K562 (cell line): ENCODE data around the gene KLHL22. TPM values are rescaled to one million over a fixed set of nuclear protein-coding genes. Genes with fewer than 3 reads are reported as not detected.

Source experiments
- BCL6 ChIP-seq: fragments of 250-450 bp; sonication (Bioruptor Pico); IDR thresholded peaks from 2 replicates; pipeline ENCODE4 v1.4.0; 2020
- CEBPG ChIP-seq, 3 experiments: fragments of 200-800 bp in 1 of 3; sonication (Bioruptor generic) in 1 of 3; sonication (generic) in 1 of 3; formaldehyde crosslinking in 1 of 3; IDR thresholded peaks in 2 of 3; conservative IDR thresholded peaks in 1 of 3; 2 replicates each; pipeline versions ENCODE4 v1.6.1 to v1.8.0; 2016 to 2022; ENCODE audit warnings: missing compliant biosample characterization in 2 of 3, missing genetic modification characterization in 2 of 3, mild to moderate bottlenecking in 1 of 3, missing genetic modification reagents in 1 of 3
- CHD1 ChIP-seq: fragments of 200-600 bp; sonication (generic); IDR thresholded peaks from one replicate; pipeline ENCODE4 v1.6.1; 2012; ENCODE audit warnings: mild to moderate bottlenecking, moderate library complexity, low read length, inconsistent platforms
- E2F4 ChIP-seq: sonication (generic); formaldehyde crosslinking; IDR thresholded peaks from 2 replicates; pipeline ENCODE4 v1.8.0; 2022; ENCODE audit warnings: mild to moderate bottlenecking, low read depth, missing genetic modification reagents
- GATA2 ChIP-seq: sonication (generic); formaldehyde crosslinking; IDR thresholded peaks from 2 replicates; pipeline ENCODE4 v1.4.0; 2020; ENCODE audit warnings: mild to moderate bottlenecking, missing genetic modification reagents
- KAT2B ChIP-seq: IDR thresholded peaks from one replicate; pipeline ENCODE4 v1.6.1; 2012; ENCODE audit warnings: low read depth, mild to moderate bottlenecking, control low read depth, inconsistent platforms, low read length, moderate library complexity
- MIER1 ChIP-seq: fragments of 450-650 bp; IDR thresholded peaks from 2 replicates; pipeline ENCODE4 v1.6.1; 2016; ENCODE audit warnings: antibody characterized with exemption, mild to moderate bottlenecking, low read depth
- MYC ChIP-seq, 2 experiments: fragments of 250-450 bp in 1 of 2; sonication (Bioruptor Pico) in 1 of 2; IDR thresholded peaks; 2 replicates each; pipeline versions ENCODE4 v1.5.1 to v1.6.1; 2012 to 2021; ENCODE audit warnings: low read depth in 2 of 2, borderline replicate concordance in 1 of 2, improper control_type of control experiment in 1 of 2, low read length in 1 of 2, mild to moderate bottlenecking in 1 of 2, moderate library complexity in 1 of 2
- NR2F6 ChIP-seq: fragments of 450-650 bp; formaldehyde crosslinking; IDR thresholded peaks from 2 replicates; pipeline ENCODE4 v1.4.0; 2020; ENCODE audit warnings: mild to moderate bottlenecking
- OTX1 ChIP-seq: fragments of 450-650 bp; formaldehyde crosslinking; IDR thresholded peaks from 2 replicates; pipeline ENCODE4 v1.4.0; 2022; ENCODE audit warnings: mild to moderate bottlenecking
- RCOR1 ChIP-seq, 2 experiments: IDR thresholded peaks; 2 replicates each; pipeline ENCODE4 v1.6.1; 2012; ENCODE audit warnings: low read depth in 2 of 2, low read length in 2 of 2, borderline replicate concordance in 1 of 2, improper control_type of control experiment in 1 of 2
- RNF2 ChIP-seq: sonication (generic); IDR thresholded peaks from 2 replicates; pipeline ENCODE4 v1.6.1; 2016
- SREBF1 ChIP-seq: fragments of 150-350 bp; IDR thresholded peaks from 2 replicates; pipeline ENCODE4 v1.6.1; 2014; ENCODE audit warnings: antibody characterized with exemption, low read depth, low read length, borderline replicate concordance
- TBL1XR1 ChIP-seq, 2 experiments: IDR thresholded peaks; 2 replicates each; pipeline ENCODE4 v1.6.1; 2012; ENCODE audit warnings: improper control_type of control experiment in 2 of 2, low read length in 2 of 2, mild to moderate bottlenecking in 1 of 2
- TSC22D4 ChIP-seq: fragments of 450-650 bp; IDR thresholded peaks from 2 replicates; pipeline ENCODE4 v1.6.1; 2016; ENCODE audit warnings: missing genetic modification characterization, missing biosample characterization, control low read depth
- ZBTB43 ChIP-seq: sonication (generic); formaldehyde crosslinking; IDR thresholded peaks from 2 replicates; pipeline ENCODE4 v1.8.0; 2023; ENCODE audit warnings: mild to moderate bottlenecking, missing genetic modification reagents
- ZNF121 ChIP-seq: sonication (generic); formaldehyde crosslinking; conservative IDR thresholded peaks from 2 replicates; pipeline ENCODE4 v1.8.0; 2022; ENCODE audit warnings: missing genetic modification reagents
- ZNF146 ChIP-seq: IDR thresholded peaks from one replicate; pipeline ENCODE4 v1.6.1; 2018; ENCODE audit warnings: missing compliant biosample characterization; ENCODE audit not compliant: unreplicated experiment
- ZNF23 ChIP-seq: fragments of 250-450 bp; sonication (Bioruptor Pico); IDR thresholded peaks from 2 replicates; pipeline ENCODE4 v1.4.0; 2020; ENCODE audit warnings: mild to moderate bottlenecking
- ZNF311 ChIP-seq: fragments of 250-450 bp; sonication (Bioruptor Pico); IDR thresholded peaks from 2 replicates; pipeline ENCODE4 v1.4.0; 2020; ENCODE audit warnings: mild to moderate bottlenecking, moderate library complexity
- ZNF395 ChIP-seq: fragments of 200-800 bp; sonication (Bioruptor generic); IDR thresholded peaks from 2 replicates; pipeline ENCODE4 v1.6.1; 2017; ENCODE audit warnings: missing genetic modification characterization, missing compliant biosample characterization
- ZNF444 ChIP-seq: fragments of 250-450 bp; sonication (Bioruptor Pico); IDR thresholded peaks from 2 replicates; pipeline ENCODE4 v1.4.0; 2020; ENCODE audit warnings: mild to moderate bottlenecking, moderate library complexity
- ZNF76 ChIP-seq: fragments of 250-450 bp; sonication (Bioruptor Pico); IDR thresholded peaks from 2 replicates; pipeline ENCODE4 v1.4.0; 2020; ENCODE audit warnings: mild to moderate bottlenecking, moderate library complexity, borderline replicate concordance
- ZNF780A ChIP-seq: fragments of 250-450 bp; sonication (Bioruptor Pico); IDR thresholded peaks from 2 replicates; pipeline ENCODE4 v1.5.0; 2021; ENCODE audit warnings: mild to moderate bottlenecking
- polyA plus RNA-seq, 8 experiments: library from polyadenylated mRNA; depleted of rRNA in 4 of 8; stranded (reverse) in 5 of 8; unstranded in 3 of 8; fragments of >200 nt; fragmentation: Nextera tagmentation in 2 of 8; fragmentation: Illumina TruSeq in 1 of 8; extraction: Ambion mirVana in 2 of 8; extraction: Trizol in 1 of 8; gene quantifications; 2 replicates each; pipeline versions ENCODE4 v1.2.1 to v1.2.3, GENCODE V29; 2011 to 2014; ENCODE audit warnings: inconsistent platforms in 1 of 8, missing spikeins in 1 of 8
- total RNA-seq, 7 experiments: library from RNA; depleted of rRNA in 6 of 7; stranded (reverse); fragments of >200 nt in 6 of 7; fragmentation: Illumina TruSeq in 2 of 7; extraction: Trizol in 2 of 7; gene quantifications; 2 replicates each; pipeline versions ENCODE4 v1.2.1 to v1.2.3, GENCODE V29; 2011 to 2021; ENCODE audit warnings: low replicate concordance in 1 of 7

KLHL22 gene
- total and polyA plus RNA-seq, 9 of the 15 experiments (the other 6 are each of a cell fraction or from before 2014, with no cell fraction given): 1.3 to 25.6 (median 15.2) TPM

GRCh38 chr22:20528405-20528978 lies 32.9 kb upstream of the KLHL22 start (continued):
- TF ChIP-seq RCOR1 (IDR thresholded peaks at IDR 0.05; ENCODE audit: borderline replicate concordance in 1 of 2, low read depth in 2 of 2, low read length in 2 of 2): no peak
- TF ChIP-seq KAT2B: no peak
- no peak for TF ChIP-seq GATA2 (CRISPR knock-in tag)
- TF ChIP-seq ZBTB43 (CRISPR knock-in tag): no peak
- TF ChIP-seq MIER1: no peak
- no peak for TF ChIP-seq RNF2
- no peak for TF ChIP-seq ZNF780A (CRISPR knock-in tag)
- no peak for TF ChIP-seq TBL1XR1 (IDR thresholded peaks at IDR 0.05; ENCODE audit: low read length in 2 of 2)
- TF ChIP-seq CHD1: peak; percentile 49
- TF ChIP-seq MYC (IDR thresholded peaks at IDR 0.05; ENCODE audit: low read depth, low read length): no peak
- peak; percentile 47; the same call in 1 of the 2 replicates for TF ChIP-seq MYC (CRISPR knock-in tag; IDR thresholded peaks at IDR 0.05; ENCODE audit: borderline replicate concordance, low read depth)
- no peak for TF ChIP-seq ZNF121
- TF ChIP-seq ZNF23 (CRISPR knock-in tag): no peak
- no peak for TF ChIP-seq NR2F6 (CRISPR knock-in tag)
- TF ChIP-seq OTX1 (CRISPR knock-in tag): no peak
- TF ChIP-seq BCL6 (CRISPR knock-in tag): no peak
- no peak for TF ChIP-seq TSC22D4 (tag)
- no peak for TF ChIP-seq ZNF395 (CRISPR knock-in tag)
- TF ChIP-seq CEBPG (CRISPR knock-in tag; IDR thresholded peaks at IDR 0.05): no peak; the same call in 1 of the 2 replicates
- TF ChIP-seq CEBPG (tag; conservative IDR thresholded peaks at IDR 0.05 in 1 of 2, IDR thresholded peaks at IDR 0.05 in 1 of 2): no peak
- no peak for TF ChIP-seq ZNF444 (CRISPR knock-in tag)
- no peak for TF ChIP-seq E2F4 (CRISPR knock-in tag)
- TF ChIP-seq ZNF311 (CRISPR knock-in tag): 0 out of 2 replicates have a peak, but pooled peaks have one; percentile 24
- TF ChIP-seq ZNF76 (CRISPR knock-in tag): peak; percentile 66; the same call in 1 of the 2 replicates
- TF ChIP-seq SREBF1: no peak
- no peak for TF ChIP-seq ZNF146 (CRISPR knock-in tag)
